HepG2 (cell line): ENCODE results near the gene ARHGEF1.

ENCODE experiments used
- GLI4 ChIP-seq: sonication (generic); formaldehyde crosslinking; IDR thresholded peaks from 2 replicates; pipeline ENCODE4 v1.5.1; 2020; ENCODE audit warnings: missing genetic modification reagents, mild to moderate bottlenecking, moderate library complexity, borderline replicate concordance
- RBAK ChIP-seq: sonication (generic); formaldehyde crosslinking; IDR thresholded peaks from 2 replicates; pipeline ENCODE4 v1.5.1; 2020; ENCODE audit warnings: mild to moderate bottlenecking, missing genetic modification reagents
- SETDB1 ChIP-seq: sonication (generic); formaldehyde crosslinking; IDR thresholded peaks from 2 replicates; pipeline ENCODE4 v1.5.1; 2020; ENCODE audit warnings: missing genetic modification reagents, mild to moderate bottlenecking, borderline replicate concordance
- TF ChIP-seq, protein P1 (sequence below): sonication (generic); formaldehyde crosslinking; IDR thresholded peaks from 2 replicates; pipeline ENCODE4 v1.5.0; 2020; ENCODE audit warnings: mild to moderate bottlenecking, missing genetic modification reagents, moderate library complexity

DNA sequence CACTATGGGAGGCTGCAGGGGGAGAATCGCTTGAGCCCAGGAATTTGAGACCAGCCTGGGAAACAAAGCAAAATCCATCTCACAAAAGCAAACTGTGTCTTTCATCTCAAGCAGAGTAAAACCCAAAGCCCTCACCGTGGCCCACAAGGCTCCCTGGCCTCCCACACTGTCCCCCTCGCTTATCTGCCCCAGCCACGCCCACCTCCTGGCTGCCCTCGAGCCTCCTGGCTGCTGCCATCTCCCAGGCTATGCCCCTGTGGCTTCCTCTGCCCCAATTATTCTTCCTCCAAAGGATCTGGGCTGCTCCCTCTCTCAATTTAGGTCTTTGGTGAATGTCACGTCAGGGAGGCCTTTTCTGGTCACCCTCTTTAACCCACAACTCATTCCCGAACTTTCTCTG lies 72.5 kb downstream of the ARHGEF1 start:
- TF ChIP-seq GLI4 (CRISPR knock-in tag): no peak
- TF ChIP-seq, protein P1, sequence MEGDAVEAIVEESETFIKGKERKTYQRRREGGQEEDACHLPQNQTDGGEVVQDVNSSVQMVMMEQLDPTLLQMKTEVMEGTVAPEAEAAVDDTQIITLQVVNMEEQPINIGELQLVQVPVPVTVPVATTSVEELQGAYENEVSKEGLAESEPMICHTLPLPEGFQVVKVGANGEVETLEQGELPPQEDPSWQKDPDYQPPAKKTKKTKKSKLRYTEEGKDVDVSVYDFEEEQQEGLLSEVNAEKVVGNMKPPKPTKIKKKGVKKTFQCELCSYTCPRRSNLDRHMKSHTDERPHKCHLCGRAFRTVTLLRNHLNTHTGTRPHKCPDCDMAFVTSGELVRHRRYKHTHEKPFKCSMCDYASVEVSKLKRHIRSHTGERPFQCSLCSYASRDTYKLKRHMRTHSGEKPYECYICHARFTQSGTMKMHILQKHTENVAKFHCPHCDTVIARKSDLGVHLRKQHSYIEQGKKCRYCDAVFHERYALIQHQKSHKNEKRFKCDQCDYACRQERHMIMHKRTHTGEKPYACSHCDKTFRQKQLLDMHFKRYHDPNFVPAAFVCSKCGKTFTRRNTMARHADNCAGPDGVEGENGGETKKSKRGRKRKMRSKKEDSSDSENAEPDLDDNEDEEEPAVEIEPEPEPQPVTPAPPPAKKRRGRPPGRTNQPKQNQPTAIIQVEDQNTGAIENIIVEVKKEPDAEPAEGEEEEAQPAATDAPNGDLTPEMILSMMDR (CRISPR knock-in tag): no peak
- no peak for TF ChIP-seq RBAK
- TF ChIP-seq SETDB1 (CRISPR knock-in tag): no peak
